PC-9 (cell line): ENCODE results near the gene SPSB4. TPM values are rescaled to one million over a fixed set of nuclear protein-coding genes. Genes with fewer than 3 reads are reported as not detected.

ENCODE experiments used
- BruUV-seq: library from RNA; stranded (reverse); fragments of 400-500 nt; replicated peaks from 2 replicates; lab custom pipeline; 2021; lab: Mats Ljungman, UMichigan
- CTCF ChIA-PET: fragments of 300-600 bp; sonication (Branson Sonifier 250); formaldehyde crosslinking; loops from one replicate; lab custom pipeline; 2022; ENCODE audit warnings: antibody characterized with exemption; lab: Charles Lee
- POLR2A ChIA-PET: fragments of 300-600 bp; sonication (Branson Sonifier 250); formaldehyde crosslinking; loops from one replicate; lab custom pipeline; 2022; ENCODE audit warnings: antibody characterized with exemption; ENCODE audit not compliant: unreplicated experiment; lab: Charles Lee
- DNase-seq, 2 experiments: peaks; one replicate each; pipeline versions ENCODE4 v3.0.0 to v3.0.0-alpha.2; 2015 to 2022; ENCODE audit warnings: mixed read lengths in 1 of 2
- H2AFZ ChIP-seq: fragments of 200-600 bp; sonication (generic); 2 replicates; pipeline ENCODE4 v1.8.1; 2017; ENCODE audit warnings: antibody characterized with exemption
- H3F3A ChIP-seq: fragments of 200-600 bp; sonication (generic); 2 replicates; pipeline ENCODE4 v1.8.1; 2017; ENCODE audit warnings: antibody characterized with exemption, mild to moderate bottlenecking, low read depth; ENCODE audit not compliant: insufficient read depth
- H3K27ac ChIP-seq: fragments of 200-600 bp; sonication (generic); 2 replicates; pipeline ENCODE4 v1.6.1; 2016; ENCODE audit warnings: mixed run types
- H3K27me3 ChIP-seq: fragments of 200-600 bp; sonication (generic); 2 replicates; pipeline ENCODE4 v1.6.1; 2016; ENCODE audit warnings: low read depth, mixed run types; ENCODE audit not compliant: insufficient read depth
- H3K36me3 ChIP-seq: fragments of 200-600 bp; sonication (generic); 2 replicates; pipeline ENCODE4 v1.6.1; 2016; ENCODE audit warnings: low read depth, mixed run types
- H3K4me1 ChIP-seq: fragments of 200-600 bp; sonication (generic); replicated peaks from 2 replicates; pipeline ENCODE4 v1.6.1; 2016; ENCODE audit warnings: mixed run types; ENCODE audit not compliant: insufficient read depth
- H3K4me2 ChIP-seq: fragments of 200-600 bp; sonication (generic); 2 replicates; pipeline ENCODE4 v1.6.1; 2017; ENCODE audit warnings: mixed run types
- H3K4me3 ChIP-seq: fragments of 200-600 bp; sonication (generic); 2 replicates; pipeline ENCODE4 v1.6.1; 2016; ENCODE audit warnings: mixed run types
- H3K79me2 ChIP-seq: fragments of 200-600 bp; sonication (generic); 2 replicates; pipeline ENCODE4 v1.6.1; 2017; ENCODE audit warnings: low read depth, mixed run types
- H3K9me2 ChIP-seq: fragments of 200-600 bp; sonication (generic); 2 replicates; pipeline ENCODE4 v1.8.1; 2017; ENCODE audit warnings: mild to moderate bottlenecking; ENCODE audit not compliant: insufficient read depth
- H3K9me3 ChIP-seq: fragments of 200-600 bp; sonication (generic); 2 replicates; pipeline ENCODE4 v1.8.1; 2016; ENCODE audit warnings: low read depth; ENCODE audit not compliant: insufficient read depth
- H4K20me1 ChIP-seq: fragments of 200-600 bp; sonication (generic); 2 replicates; pipeline ENCODE4 v1.8.1; 2017; ENCODE audit not compliant: insufficient read depth
- CTCF ChIP-seq: fragments of 200-600 bp; sonication (generic); conservative IDR thresholded peaks from 2 replicates; pipeline ENCODE4 v1.6.1; 2017; ENCODE audit warnings: mixed run types, antibody characterized with exemption, mild to moderate bottlenecking, moderate library complexity
- EZH2 ChIP-seq: fragments of 200-600 bp; sonication (generic); IDR thresholded peaks from 2 replicates; pipeline ENCODE4 v1.8.0; 2017; ENCODE audit warnings: antibody characterized with exemption, low read depth
- intact Hi-C: fragments of 100-400 bp; cut with micrococcal nuclease; formaldehyde crosslinking; loops from one replicate; pipeline ENCODE4 v1.10.0; 2022; ENCODE audit not compliant: unreplicated experiment
- total RNA-seq: library from RNA; stranded (reverse); gene quantifications from 2 replicates; pipeline ENCODE4 v1.2.3, GENCODE V29; 2021

The SPSB4 gene
- total RNA-seq, 1 experiment from 2014 or later = not detected

- H2AFZ ChIP-seq = no peak overlapping the region
- POLR2A ChIA-PET = no interaction called here
Measured at GRCh38 chr3:141105828-141106628, 54.9 kb downstream of the SPSB4 start.

GRCh38 chr3:141106842-141107241, 55.7 kb downstream of the SPSB4 start:
- CTCF ChIA-PET = no interaction called here
- no peaks in the 10 kb centered on the region for H3K9me2 ChIP-seq
- H4K20me1 ChIP-seq = no peaks in the 10 kb centered on the region
- no peak for DNase-seq
- no peak for TF ChIP-seq EZH2
- TF ChIP-seq CTCF = no peak
- H3K36me3 ChIP-seq = no peaks in the 10 kb centered on the region
- H3K4me2 ChIP-seq = no peak overlapping the region
- POLR2A ChIA-PET = no interaction called here
- intact Hi-C loops = loop anchor here (2.0 to 5.0 kb wide), 2 partner anchors 86 to 105 kb away; no protein-coding TSS in a partner anchor
- H2AFZ ChIP-seq = no peak overlapping the region
- no peak overlapping the region for H3K27ac ChIP-seq
- H3K9me3 ChIP-seq = 0 out of 2 replicates have a peak, but pooled peaks cover 4% of the 10 kb centered on the region
- peaks cover 18% of the 10 kb centered on the region; the same call in 1 of the 2 replicates for H3K27me3 ChIP-seq
- H3F3A ChIP-seq = no peaks in the 10 kb centered on the region
- no peak overlapping the region for H3K4me3 ChIP-seq
- BruUV-seq = no TSS peak
- H3K4me1 ChIP-seq = no peaks in the 10 kb centered on the region
- no peaks in the 10 kb centered on the region for H3K79me2 ChIP-seq

More at GRCh38 chr3:141105828-141106628, 54.9 kb downstream of the SPSB4 start:
- Histone ChIP-seq H3K79me2 (no peaks in the 10 kb centered on the region), H3K4me3 (no peak overlapping the region), H3K9me2 (no peaks in the 10 kb centered on the region), H3K4me1 (no peaks in the 10 kb centered on the region), H3K9me3 (0 out of 2 replicates have a peak, but pooled peaks cover 4% of the 10 kb centered on the region), H4K20me1 (no peaks in the 10 kb centered on the region), H3K27ac (no peak overlapping the region), H3K36me3 (no peaks in the 10 kb centered on the region), H3F3A (no peaks in the 10 kb centered on the region), H3K4me2 (no peak overlapping the region), H3K27me3 (peaks cover 11% of the 10 kb centered on the region; the same call in 1 of the 2 replicates)
- no TSS peak for BruUV-seq
- TF ChIP-seq CTCF = peak; percentile 79
- no peak for TF ChIP-seq EZH2
- intact Hi-C loops = loop anchor here (1.0 to 5.0 kb wide), 4 partner anchors 87 to 208 kb away; no protein-coding TSS in a partner anchor
- CTCF ChIA-PET = interaction anchor here (0.5 kb wide), 1 partner anchor 35 kb away, joined by 3 read pairs; no protein-coding TSS in a partner anchor
- peak; percentile 44 to 45 for DNase-seq

GRCh38 chr3:141108039-141108438, 56.9 kb downstream of the SPSB4 start:
- intact Hi-C loops = loop anchor here (5.0 kb wide), 1 partner anchor 106 kb away; no protein-coding TSS in a partner anchor
- no peaks in the 10 kb centered on the region for H3K79me2 ChIP-seq
- CTCF ChIA-PET = no interaction called here

More at GRCh38 chr3:141108039-141108438, 56.9 kb downstream of the SPSB4 start:
- H3K9me2 ChIP-seq = no peaks in the 10 kb centered on the region
- no TSS peak for BruUV-seq
- H3K4me3 ChIP-seq = no peak overlapping the region
- H3K4me1 ChIP-seq = no peaks in the 10 kb centered on the region
- 0 out of 2 replicates have a peak, but pooled peaks cover 4% of the 10 kb centered on the region for H3K9me3 ChIP-seq
- H2AFZ ChIP-seq = no peak overlapping the region
- no peak for TF ChIP-seq EZH2
- TF ChIP-seq CTCF = no peak
- H4K20me1 ChIP-seq = no peaks in the 10 kb centered on the region
- no peaks in the 10 kb centered on the region for H3K36me3 ChIP-seq
- no peak overlapping the region for H3K27ac ChIP-seq
- H3F3A ChIP-seq = no peaks in the 10 kb centered on the region
- POLR2A ChIA-PET = no interaction called here
- no peak for DNase-seq
- no peak overlapping the region for H3K4me2 ChIP-seq
- peaks cover 23% of the 10 kb centered on the region for H3K27me3 ChIP-seq
